ENCODE results near the gene RSRC1. TPM values are rescaled to one million over a fixed set of nuclear protein-coding genes. Genes with fewer than 3 reads are reported as not detected.

Gene RSRC1
- total and polyA plus RNA-seq, 2 of the 8 experiments (the other 6 are each of a cell fraction or from before 2014, with no cell fraction given) = 2.0 to 27.9 TPM

DNA sequence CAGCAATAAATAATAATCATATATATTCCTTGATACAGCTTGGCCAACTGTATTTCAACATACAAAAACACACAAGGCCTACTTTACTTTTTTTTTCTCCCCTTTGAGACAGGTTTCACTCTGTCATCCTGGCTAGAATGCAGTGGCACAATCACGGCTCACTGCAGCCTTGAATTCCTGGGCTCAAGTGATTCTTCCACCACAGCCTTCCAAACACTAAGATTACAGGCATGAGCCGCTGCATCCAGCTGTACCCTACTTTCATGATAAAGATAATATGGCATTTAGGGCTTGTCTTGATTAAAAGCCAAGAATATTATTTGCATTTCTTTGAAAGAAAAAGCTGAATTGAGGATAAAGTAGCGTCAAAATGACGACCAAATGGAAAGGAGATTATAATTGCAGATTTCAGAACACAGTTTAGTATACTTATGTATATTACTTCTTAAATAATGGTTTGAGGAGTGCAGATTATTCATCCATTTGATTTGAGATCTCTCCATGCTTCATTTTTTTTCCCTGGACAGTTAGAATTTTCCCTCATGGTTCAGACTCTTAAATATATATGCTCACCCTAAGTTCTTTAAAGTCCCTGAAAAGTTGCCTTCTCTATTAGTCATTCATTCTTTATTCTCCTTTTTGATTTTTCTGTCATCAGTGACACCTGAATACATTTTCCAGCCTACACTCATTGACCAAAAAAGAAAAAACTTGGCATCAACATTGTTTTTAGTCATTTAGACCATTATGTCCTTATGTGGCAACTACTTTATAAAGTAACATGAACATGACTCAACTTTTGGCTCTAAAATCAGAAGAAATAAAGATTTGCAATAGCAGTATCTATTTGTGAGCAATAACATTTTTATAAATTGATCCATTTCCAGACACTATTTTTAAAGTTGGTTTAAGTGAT lies 412.6 kb downstream of the RSRC1 start (continued):
- no peak for TF ChIP-seq ATF2 (IDR thresholded peaks at IDR 0.05; ENCODE audit: low read length)
- no peak for TF ChIP-seq CTBP2 (IDR thresholded peaks at IDR 0.05; ENCODE audit: borderline replicate concordance, insufficient read depth, insufficient read length, low read length)
- no peak for TF ChIP-seq MAFK (IDR thresholded peaks at IDR 0.05; ENCODE audit: low read depth, low read length)
- TF ChIP-seq USF2 (IDR thresholded peaks at IDR 0.05; ENCODE audit: low read length) = no peak

Measured in H1 (cell line).